Neural cell (in vitro differentiated cells): Measurements from ENCODE around the gene NOC3L. TPM values are rescaled to one million over a fixed set of nuclear protein-coding genes. Genes with fewer than 3 reads are reported as not detected.

Source experiments
- H2AFZ ChIP-seq: fragments of 200-600, 300-800 bp; sonication (generic), shearing (Covaris generic); 2 replicates; pipeline ENCODE4 v1.6.0; 2014; ENCODE audit warnings: low read depth, mild to moderate bottlenecking, antibody characterized with exemption, low read length, moderate library complexity
- H3F3A ChIP-seq: fragments of 200-600 bp; shearing (Covaris generic); 2 replicates; pipeline ENCODE4 v1.6.1; 2016; ENCODE audit warnings: mild to moderate bottlenecking, moderate library complexity, mixed read lengths, antibody characterized with exemption, low read length; ENCODE audit not compliant: insufficient read depth, poor library complexity, severe bottlenecking
- H3K27ac ChIP-seq: fragments of 200-600, 300-800 bp; sonication (generic), shearing (Covaris generic); 2 replicates; pipeline ENCODE4 v1.5.1; 2014; ENCODE audit warnings: mild to moderate bottlenecking, low read length, moderate library complexity
- H3K27me3 ChIP-seq: fragments of 300-800, 200-600 bp; sonication (generic), shearing (Covaris generic); 2 replicates; pipeline ENCODE4 v1.6.0; 2014; ENCODE audit warnings: mild to moderate bottlenecking, low read depth, low read length, moderate library complexity; ENCODE audit not compliant: insufficient read depth
- H3K36me3 ChIP-seq: fragments of 300-800, 200-600 bp; sonication (generic), shearing (Covaris generic); 2 replicates; pipeline ENCODE4 v1.5.1; 2014; ENCODE audit warnings: mild to moderate bottlenecking, antibody characterized with exemption, low read length, moderate library complexity; ENCODE audit not compliant: insufficient read depth
- H3K4me2 ChIP-seq: fragments of 300-800, 200-600 bp; sonication (generic), shearing (Covaris generic); 2 replicates; pipeline ENCODE4 v1.6.0; 2014; ENCODE audit warnings: mild to moderate bottlenecking, low read length
- H3K4me3 ChIP-seq: fragments of 300-800, 200-600 bp; sonication (generic), shearing (Covaris generic); 2 replicates; pipeline ENCODE4 v1.5.1; 2014; ENCODE audit warnings: mild to moderate bottlenecking, low read length, moderate library complexity
- H3K79me2 ChIP-seq: fragments of 200-600 bp; shearing (Covaris generic); replicated peaks from 2 replicates; pipeline ENCODE4 v1.6.0; 2014; ENCODE audit warnings: mild to moderate bottlenecking, low read length, moderate library complexity; ENCODE audit not compliant: insufficient read depth
- H3K9ac ChIP-seq: fragments of 300-800, 200-600 bp; sonication (generic), shearing (Covaris generic); 2 replicates; pipeline ENCODE4 v1.6.1; 2016; ENCODE audit warnings: mild to moderate bottlenecking, low read length, mixed read lengths
- H3K9me2 ChIP-seq: fragments of 200-600 bp; shearing (Covaris generic); 2 replicates; pipeline ENCODE4 v1.6.1; 2016; ENCODE audit warnings: mild to moderate bottlenecking, low read length, mixed read lengths; ENCODE audit not compliant: insufficient read depth
- H3K9me3 ChIP-seq: fragments of 200-600, 300-800 bp; sonication (generic), shearing (Covaris generic); 2 replicates; pipeline ENCODE4 v1.6.1; 2016; ENCODE audit warnings: mild to moderate bottlenecking, mixed run types, low read length, moderate library complexity, mixed read lengths
- H4K20me1 ChIP-seq: fragments of 200-600 bp; shearing (Covaris generic); 2 replicates; pipeline ENCODE4 v1.6.1; 2016; ENCODE audit warnings: mild to moderate bottlenecking, mixed run types; ENCODE audit not compliant: insufficient read depth
- EP300 ChIP-seq: fragments of 450-650 bp; conservative IDR thresholded peaks from 2 replicates; pipeline ENCODE4 v1.6.1; 2014; ENCODE audit warnings: antibody characterized with exemption, mild to moderate bottlenecking, moderate library complexity; ENCODE audit not compliant: poor library complexity, severe bottlenecking
- EZH2 ChIP-seq: fragments of 200-600, 300-800 bp; shearing (Covaris generic), sonication (generic); IDR thresholded peaks from 2 replicates; pipeline ENCODE4 v1.6.1; 2014; ENCODE audit warnings: antibody characterized with exemption, low read length, borderline replicate concordance, mild to moderate bottlenecking; ENCODE audit not compliant: insufficient read depth, poor library complexity, severe bottlenecking
- SMC3 ChIP-seq: fragments of 450-650 bp; conservative IDR thresholded peaks from 2 replicates; pipeline ENCODE4 v1.6.1; 2014; ENCODE audit warnings: antibody characterized with exemption, mild to moderate bottlenecking, moderate library complexity; ENCODE audit not compliant: poor library complexity
- TAF1 ChIP-seq: IDR thresholded peaks from 2 replicates; pipeline ENCODE4 v1.6.1; 2012; ENCODE audit warnings: low read depth
- polyA plus RNA-seq: library from polyadenylated mRNA; depleted of rRNA; stranded (reverse); fragments of >200 nt; gene quantifications from 2 replicates; pipeline ENCODE4 v1.2.3, GENCODE V29; 2014
- TF ChIP-seq, protein P1 (sequence below): IDR thresholded peaks from 2 replicates; pipeline ENCODE4 v1.6.1; 2012; ENCODE audit warnings: borderline replicate concordance
- TF ChIP-seq, protein P2 (sequence below): fragments of 450-650 bp; IDR thresholded peaks from 2 replicates; pipeline ENCODE4 v1.5.1; 2014; ENCODE audit warnings: antibody characterized with exemption, mild to moderate bottlenecking, moderate library complexity; ENCODE audit not compliant: poor library complexity, severe bottlenecking

The NOC3L gene
- polyA plus RNA-seq, 1 donor from 2014 or later, result 8.3 TPM

DNA sequence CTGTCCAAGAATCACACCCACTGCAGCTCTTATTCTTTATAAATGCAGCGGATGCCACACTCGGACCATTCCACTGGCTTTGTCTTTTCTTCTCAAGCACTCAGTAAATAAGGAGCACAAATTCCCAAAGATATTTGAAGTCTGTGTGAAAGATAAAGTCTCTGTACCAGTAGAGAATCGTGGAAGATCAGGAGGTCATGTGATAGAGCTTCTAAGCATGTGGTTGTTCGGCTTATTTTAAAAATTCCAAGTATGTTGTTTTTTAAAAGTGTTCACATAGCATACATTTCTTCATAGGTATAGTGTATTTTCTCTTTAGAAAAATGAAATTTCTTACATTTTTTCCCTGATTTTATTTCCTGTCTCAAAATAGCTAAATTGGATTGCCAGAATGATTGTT lies 75.8 kb downstream of the NOC3L start:
- no peak overlapping the region for H3K4me2 ChIP-seq
- no peak overlapping the region for H2AFZ ChIP-seq
- TF ChIP-seq EP300 (no peak), SMC3 (no peak), EZH2 (no peak)
- TF ChIP-seq, protein P1, sequence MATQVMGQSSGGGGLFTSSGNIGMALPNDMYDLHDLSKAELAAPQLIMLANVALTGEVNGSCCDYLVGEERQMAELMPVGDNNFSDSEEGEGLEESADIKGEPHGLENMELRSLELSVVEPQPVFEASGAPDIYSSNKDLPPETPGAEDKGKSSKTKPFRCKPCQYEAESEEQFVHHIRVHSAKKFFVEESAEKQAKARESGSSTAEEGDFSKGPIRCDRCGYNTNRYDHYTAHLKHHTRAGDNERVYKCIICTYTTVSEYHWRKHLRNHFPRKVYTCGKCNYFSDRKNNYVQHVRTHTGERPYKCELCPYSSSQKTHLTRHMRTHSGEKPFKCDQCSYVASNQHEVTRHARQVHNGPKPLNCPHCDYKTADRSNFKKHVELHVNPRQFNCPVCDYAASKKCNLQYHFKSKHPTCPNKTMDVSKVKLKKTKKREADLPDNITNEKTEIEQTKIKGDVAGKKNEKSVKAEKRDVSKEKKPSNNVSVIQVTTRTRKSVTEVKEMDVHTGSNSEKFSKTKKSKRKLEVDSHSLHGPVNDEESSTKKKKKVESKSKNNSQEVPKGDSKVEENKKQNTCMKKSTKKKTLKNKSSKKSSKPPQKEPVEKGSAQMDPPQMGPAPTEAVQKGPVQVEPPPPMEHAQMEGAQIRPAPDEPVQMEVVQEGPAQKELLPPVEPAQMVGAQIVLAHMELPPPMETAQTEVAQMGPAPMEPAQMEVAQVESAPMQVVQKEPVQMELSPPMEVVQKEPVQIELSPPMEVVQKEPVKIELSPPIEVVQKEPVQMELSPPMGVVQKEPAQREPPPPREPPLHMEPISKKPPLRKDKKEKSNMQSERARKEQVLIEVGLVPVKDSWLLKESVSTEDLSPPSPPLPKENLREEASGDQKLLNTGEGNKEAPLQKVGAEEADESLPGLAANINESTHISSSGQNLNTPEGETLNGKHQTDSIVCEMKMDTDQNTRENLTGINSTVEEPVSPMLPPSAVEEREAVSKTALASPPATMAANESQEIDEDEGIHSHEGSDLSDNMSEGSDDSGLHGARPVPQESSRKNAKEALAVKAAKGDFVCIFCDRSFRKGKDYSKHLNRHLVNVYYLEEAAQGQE, result no peak

DNA sequence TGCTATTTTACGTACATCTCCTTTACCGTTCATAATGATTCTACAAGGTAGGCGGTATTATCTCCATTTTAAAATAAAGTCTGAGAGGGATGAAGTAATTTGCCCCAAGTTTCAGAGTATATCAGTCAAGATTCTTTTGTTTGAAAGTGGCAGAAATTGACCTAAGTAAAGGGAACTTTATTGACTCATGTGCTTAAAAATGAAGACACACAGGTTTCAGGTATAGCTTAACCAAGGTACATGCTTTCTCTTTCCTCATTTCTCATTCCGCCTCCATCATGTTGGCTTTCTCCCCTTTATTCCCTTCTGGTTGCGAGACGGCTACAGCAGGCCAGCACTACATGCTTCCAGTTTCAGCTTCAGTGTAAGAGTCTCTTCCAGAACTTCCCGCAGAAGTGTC lies 77.5 kb downstream of the NOC3L start:
- TF ChIP-seq, protein P1, result no peak
- TF ChIP-seq TAF1, result no peak
- TF ChIP-seq, protein P2, sequence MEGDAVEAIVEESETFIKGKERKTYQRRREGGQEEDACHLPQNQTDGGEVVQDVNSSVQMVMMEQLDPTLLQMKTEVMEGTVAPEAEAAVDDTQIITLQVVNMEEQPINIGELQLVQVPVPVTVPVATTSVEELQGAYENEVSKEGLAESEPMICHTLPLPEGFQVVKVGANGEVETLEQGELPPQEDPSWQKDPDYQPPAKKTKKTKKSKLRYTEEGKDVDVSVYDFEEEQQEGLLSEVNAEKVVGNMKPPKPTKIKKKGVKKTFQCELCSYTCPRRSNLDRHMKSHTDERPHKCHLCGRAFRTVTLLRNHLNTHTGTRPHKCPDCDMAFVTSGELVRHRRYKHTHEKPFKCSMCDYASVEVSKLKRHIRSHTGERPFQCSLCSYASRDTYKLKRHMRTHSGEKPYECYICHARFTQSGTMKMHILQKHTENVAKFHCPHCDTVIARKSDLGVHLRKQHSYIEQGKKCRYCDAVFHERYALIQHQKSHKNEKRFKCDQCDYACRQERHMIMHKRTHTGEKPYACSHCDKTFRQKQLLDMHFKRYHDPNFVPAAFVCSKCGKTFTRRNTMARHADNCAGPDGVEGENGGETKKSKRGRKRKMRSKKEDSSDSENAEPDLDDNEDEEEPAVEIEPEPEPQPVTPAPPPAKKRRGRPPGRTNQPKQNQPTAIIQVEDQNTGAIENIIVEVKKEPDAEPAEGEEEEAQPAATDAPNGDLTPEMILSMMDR, result no peak
- Histone ChIP-seq H3K36me3 (no peaks in the 10 kb centered on the region), H3K27ac (no peak overlapping the region), H3K4me2 (no peak overlapping the region), H3F3A (no peaks in the 10 kb centered on the region), H3K79me2 (no peaks in the 10 kb centered on the region), H3K9ac (no peak overlapping the region), H4K20me1 (no peaks in the 10 kb centered on the region), H2AFZ (no peak overlapping the region), H3K27me3 (no peaks in the 10 kb centered on the region), H3K9me3 (no peaks in the 10 kb centered on the region), H3K4me3 (no peak overlapping the region), H3K9me2 (no peaks in the 10 kb centered on the region)

More for the DNA sequence above, 75.8 kb downstream of the NOC3L start:
- Histone ChIP-seq H3K79me2 (no peaks in the 10 kb centered on the region), H3K27me3 (no peaks in the 10 kb centered on the region), H3K9me2 (no peaks in the 10 kb centered on the region), H3K36me3 (no peaks in the 10 kb centered on the region), H3K9me3 (no peaks in the 10 kb centered on the region), H3K27ac (no peak overlapping the region), H3F3A (no peaks in the 10 kb centered on the region), H4K20me1 (no peaks in the 10 kb centered on the region), H3K9ac (no peak overlapping the region), H3K4me3 (no peak overlapping the region)

Other genes with a start within 250 kb of the NOC3L start
- gene TBC1D12, start 39.6 kb upstream of the NOC3L start, polyA plus RNA-seq, result 27.9 and 28.9 TPM in 2 replicates
- gene HELLS, start 182.8 kb upstream of the NOC3L start, polyA plus RNA-seq, result 12.3 and 17.6 TPM in 2 replicates